GM12875 (cell line): ENCODE measurements around the gene ZBTB2.
A peak's percentile ranks its signal among the peaks of the same experiment; 100 is the strongest.

Experiments used
- H3K4me3 ChIP-seq: one replicate; pipeline ENCODE4 v1.5.1; 2011; ENCODE audit warnings: low read depth, low read length, control low read depth
- TF ChIP-seq, protein P1 (sequence below): IDR thresholded peaks from 2 replicates; pipeline ENCODE4 v1.5.1; 2011; ENCODE audit warnings: low read depth, mild to moderate bottlenecking, control low read depth, inconsistent platforms, low read length, moderate library complexity, borderline replicate concordance; ENCODE audit not compliant: insufficient read depth

The ZBTB2 gene

DNA sequence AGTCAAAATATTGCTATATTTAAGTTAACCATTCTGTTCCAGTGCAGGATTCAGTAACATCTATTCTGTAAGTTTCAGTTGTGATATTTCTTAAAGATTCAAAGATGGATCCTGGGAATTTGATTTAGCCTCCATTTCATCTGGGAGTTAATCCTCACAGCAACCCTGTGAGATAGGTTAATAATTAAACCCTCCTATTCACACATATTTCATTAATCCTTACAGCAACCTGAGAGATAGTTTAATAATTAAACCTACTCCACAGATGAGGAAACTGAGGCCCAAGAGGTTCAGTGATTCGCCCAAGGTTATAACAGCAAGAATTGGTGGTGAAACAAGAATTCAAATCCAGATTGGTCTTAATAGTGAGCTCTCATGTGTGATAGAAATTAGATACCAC, 10.9 kb upstream of the ZBTB2 start:
- TF ChIP-seq, protein P1, sequence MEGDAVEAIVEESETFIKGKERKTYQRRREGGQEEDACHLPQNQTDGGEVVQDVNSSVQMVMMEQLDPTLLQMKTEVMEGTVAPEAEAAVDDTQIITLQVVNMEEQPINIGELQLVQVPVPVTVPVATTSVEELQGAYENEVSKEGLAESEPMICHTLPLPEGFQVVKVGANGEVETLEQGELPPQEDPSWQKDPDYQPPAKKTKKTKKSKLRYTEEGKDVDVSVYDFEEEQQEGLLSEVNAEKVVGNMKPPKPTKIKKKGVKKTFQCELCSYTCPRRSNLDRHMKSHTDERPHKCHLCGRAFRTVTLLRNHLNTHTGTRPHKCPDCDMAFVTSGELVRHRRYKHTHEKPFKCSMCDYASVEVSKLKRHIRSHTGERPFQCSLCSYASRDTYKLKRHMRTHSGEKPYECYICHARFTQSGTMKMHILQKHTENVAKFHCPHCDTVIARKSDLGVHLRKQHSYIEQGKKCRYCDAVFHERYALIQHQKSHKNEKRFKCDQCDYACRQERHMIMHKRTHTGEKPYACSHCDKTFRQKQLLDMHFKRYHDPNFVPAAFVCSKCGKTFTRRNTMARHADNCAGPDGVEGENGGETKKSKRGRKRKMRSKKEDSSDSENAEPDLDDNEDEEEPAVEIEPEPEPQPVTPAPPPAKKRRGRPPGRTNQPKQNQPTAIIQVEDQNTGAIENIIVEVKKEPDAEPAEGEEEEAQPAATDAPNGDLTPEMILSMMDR = no peak
- H3K4me3 ChIP-seq = no peak overlapping the region

DNA sequence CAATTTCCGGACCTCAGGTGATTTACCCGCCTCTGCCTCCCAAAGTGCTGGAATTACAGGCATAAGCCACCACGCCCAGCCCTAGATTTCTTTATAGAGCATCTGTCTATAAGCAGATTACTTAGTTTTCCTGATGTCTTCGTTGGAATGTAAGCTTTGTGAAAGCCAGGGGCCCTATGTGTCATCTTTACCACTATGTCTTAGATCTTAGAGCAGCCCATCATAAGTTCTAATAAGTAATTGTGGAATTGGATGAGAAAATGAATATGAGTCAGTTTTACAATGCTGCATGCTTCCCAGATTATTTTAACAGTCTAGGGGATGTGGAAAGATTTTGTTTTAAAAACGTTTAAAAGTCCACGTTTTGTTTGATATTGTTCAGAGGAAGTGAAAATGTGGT, 9.1 kb upstream of the ZBTB2 start:
- TF ChIP-seq, protein P1 = no peak
- no peak overlapping the region for H3K4me3 ChIP-seq

GRCh38 chr6:151399679-151400078, 8.3 kb upstream of the ZBTB2 start:
- no peak overlapping the region for H3K4me3 ChIP-seq
- TF ChIP-seq, protein P1 = no peak

DNA sequence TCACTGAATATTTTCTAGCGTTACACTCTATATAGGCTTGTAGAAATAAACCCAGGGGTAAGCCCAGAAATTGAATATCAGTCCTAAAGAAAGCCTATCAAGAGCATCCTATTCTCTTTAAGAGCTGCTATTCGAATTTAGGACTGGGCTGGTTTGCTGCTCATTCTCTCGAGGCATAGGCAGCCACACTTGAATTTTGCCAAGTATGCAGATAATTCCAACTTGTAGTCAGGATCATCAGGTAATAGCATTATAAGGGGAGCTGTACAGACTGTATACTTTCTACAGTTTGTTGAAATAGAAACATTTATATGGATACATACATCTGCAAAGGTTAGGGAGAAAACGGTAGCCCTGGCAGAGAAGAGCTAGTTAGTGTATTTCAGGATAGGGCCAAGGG, 2.1 kb upstream of the ZBTB2 start:
- no peak overlapping the region for H3K4me3 ChIP-seq
- TF ChIP-seq, protein P1 = no peak

DNA sequence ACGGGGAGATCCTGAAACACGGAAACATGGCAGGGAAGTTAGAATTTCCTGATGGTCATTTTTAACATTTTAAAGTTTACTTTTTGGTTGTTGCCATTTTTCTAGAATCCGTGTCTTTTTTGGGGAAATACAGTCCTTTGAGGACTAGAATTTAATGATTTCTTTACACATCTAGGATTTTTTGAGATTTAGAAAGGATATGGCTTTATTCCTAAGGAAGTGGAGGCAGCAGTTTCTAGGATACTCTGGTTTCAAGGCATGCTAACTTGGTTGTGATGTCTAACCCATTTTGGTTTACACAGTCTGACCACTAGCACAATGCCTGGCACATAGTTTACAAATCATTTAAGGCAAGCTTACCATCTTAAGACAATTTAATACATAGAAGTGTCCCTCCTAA, 1.1 kb upstream of the ZBTB2 start:
- TF ChIP-seq, protein P1 = no peak

GRCh38 chr6:151390851-151391470, 398 bp downstream of the ZBTB2 start:
- peak overlapping the region; percentile 83 for H3K4me3 ChIP-seq
- TF ChIP-seq, protein P1 = no peak

More for the DNA sequence above, 1.1 kb upstream of the ZBTB2 start:
- peak overlapping the region; percentile 19 for H3K4me3 ChIP-seq

DNA sequence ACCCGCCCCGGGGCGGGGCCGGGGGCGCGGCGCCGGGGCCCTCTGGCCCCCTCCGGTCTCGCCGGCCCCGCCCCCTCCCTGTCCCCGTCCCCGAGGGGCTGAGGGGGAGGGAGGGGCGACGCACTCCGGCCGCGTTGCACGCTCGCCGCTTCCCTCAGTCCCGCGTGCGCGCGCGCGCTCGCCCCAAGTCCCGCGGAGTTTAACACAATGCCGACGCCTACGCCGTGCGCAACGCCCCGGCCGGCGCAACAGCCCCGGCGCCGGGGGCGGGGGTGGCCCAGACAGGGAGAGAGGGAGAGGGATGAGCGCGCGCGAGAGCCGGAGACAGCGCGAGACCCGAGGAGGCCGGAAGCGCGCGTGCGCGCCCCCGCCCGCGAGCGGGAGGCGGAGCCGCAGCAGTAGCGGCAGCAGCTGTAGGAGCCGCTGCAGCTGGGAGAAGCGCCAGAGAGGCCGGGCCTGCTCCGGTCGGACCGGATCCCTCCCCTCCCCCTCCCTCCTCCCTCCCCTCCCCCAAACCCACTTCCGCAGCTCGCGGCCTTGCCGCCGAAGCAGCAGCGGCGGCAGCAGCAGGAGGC, 996 bp downstream of the ZBTB2 start:
- TF ChIP-seq, protein P1 = no peak

More for the DNA sequence above, 996 bp downstream of the ZBTB2 start:
- H3K4me3 ChIP-seq = peak overlapping the region; percentile 83
